HFF-Myc (cell line): ENCODE measurements around the gene FNBP1L.

Experiments
- DNase-seq: peaks from one replicate; pipeline ENCODE4 v3.0.0-alpha.2; 2011; ENCODE audit warnings: low read depth; ENCODE audit errors: extremely low read depth
- H3K4me3 ChIP-seq: replicated peaks from 2 replicates; pipeline ENCODE4 v1.5.1; 2011; ENCODE audit warnings: low read depth, mild to moderate bottlenecking, control low read depth, low read length
- CTCF ChIP-seq: IDR thresholded peaks from 2 replicates; pipeline ENCODE4 v1.5.1; 2012; ENCODE audit warnings: mild to moderate bottlenecking, low read depth, low read length, control low read depth; ENCODE audit errors: missing control alignments

Gene FNBP1L

GRCh38 chr1:93593854-93594602, 146.1 kb downstream of the FNBP1L start:
- DNase-seq: no peak
- no peak overlapping the region for H3K4me3 ChIP-seq
- no peak for TF ChIP-seq CTCF

GRCh38 chr1:93594603-93594880, 146.6 kb downstream of the FNBP1L start:
- no peak overlapping the region for H3K4me3 ChIP-seq
- no peak for DNase-seq
- no peak for TF ChIP-seq CTCF

- H3K4me3 ChIP-seq: no peak overlapping the region
- no peak for DNase-seq
- no peak for TF ChIP-seq CTCF
Observed at GRCh38 chr1:93595266-93595665, 147.3 kb downstream of the FNBP1L start.

GRCh38 chr1:93595743-93596142, 147.8 kb downstream of the FNBP1L start:
- no peak for DNase-seq
- TF ChIP-seq CTCF: no peak
- H3K4me3 ChIP-seq: no peak overlapping the region

GRCh38 chr1:93596329-93597089, 148.6 kb downstream of the FNBP1L start:
- no peak overlapping the region for H3K4me3 ChIP-seq
- TF ChIP-seq CTCF: no peak
- no peak for DNase-seq

GRCh38 chr1:93597709-93598108, 149.8 kb downstream of the FNBP1L start:
- no peak for TF ChIP-seq CTCF
- no peak for DNase-seq
- H3K4me3 ChIP-seq: no peak overlapping the region
